ENCODE measurements around the gene ING2.

DNA sequence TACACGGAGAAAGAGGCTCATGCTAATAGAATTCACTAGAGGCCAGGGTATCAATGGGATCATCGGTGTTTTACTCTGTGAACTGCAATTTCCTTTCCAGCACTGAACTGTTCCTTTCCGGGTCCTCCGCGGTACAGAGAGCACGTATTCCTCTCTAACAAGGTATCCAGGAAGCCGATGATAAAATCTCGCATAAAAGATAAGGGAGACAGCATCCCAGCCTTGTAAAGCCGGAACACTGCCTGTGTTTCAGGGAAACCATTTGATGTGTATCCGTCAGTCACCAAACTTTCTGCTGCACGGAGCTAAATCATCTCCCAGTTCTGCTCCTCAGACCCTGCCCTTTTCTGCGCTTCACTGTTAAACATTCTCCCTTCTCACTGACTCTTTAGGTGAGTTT, 54.0 kb downstream of the ING2 start:
- TF ChIP-seq, protein P1, sequence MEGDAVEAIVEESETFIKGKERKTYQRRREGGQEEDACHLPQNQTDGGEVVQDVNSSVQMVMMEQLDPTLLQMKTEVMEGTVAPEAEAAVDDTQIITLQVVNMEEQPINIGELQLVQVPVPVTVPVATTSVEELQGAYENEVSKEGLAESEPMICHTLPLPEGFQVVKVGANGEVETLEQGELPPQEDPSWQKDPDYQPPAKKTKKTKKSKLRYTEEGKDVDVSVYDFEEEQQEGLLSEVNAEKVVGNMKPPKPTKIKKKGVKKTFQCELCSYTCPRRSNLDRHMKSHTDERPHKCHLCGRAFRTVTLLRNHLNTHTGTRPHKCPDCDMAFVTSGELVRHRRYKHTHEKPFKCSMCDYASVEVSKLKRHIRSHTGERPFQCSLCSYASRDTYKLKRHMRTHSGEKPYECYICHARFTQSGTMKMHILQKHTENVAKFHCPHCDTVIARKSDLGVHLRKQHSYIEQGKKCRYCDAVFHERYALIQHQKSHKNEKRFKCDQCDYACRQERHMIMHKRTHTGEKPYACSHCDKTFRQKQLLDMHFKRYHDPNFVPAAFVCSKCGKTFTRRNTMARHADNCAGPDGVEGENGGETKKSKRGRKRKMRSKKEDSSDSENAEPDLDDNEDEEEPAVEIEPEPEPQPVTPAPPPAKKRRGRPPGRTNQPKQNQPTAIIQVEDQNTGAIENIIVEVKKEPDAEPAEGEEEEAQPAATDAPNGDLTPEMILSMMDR (IDR thresholded peaks at IDR 0.05): no peak
- TF ChIP-seq POLR2A (IDR thresholded peaks at IDR 0.05): no peak
